ENCODE data around the gene DDIT4. TPM values are rescaled to one million over a fixed set of nuclear protein-coding genes. Genes with fewer than 3 reads are reported as not detected.

Gene DDIT4
- total RNA-seq, 4 donors from 2014 or later, result 77.4 to 247 (median 146) TPM

- no peak for TF ChIP-seq CTCF (IDR thresholded peaks at IDR 0.05)
- TF ChIP-seq POLR2AphosphoS5 (IDR thresholded peaks at IDR 0.05), result peak; percentile 38 to 66
- no peaks in the 10 kb centered on the region for H3K9me3 ChIP-seq
- DNase-seq (ENCODE audit: extremely low spot score), result no peak
- H3K27me3 ChIP-seq, result no peaks in the 10 kb centered on the region
- peak overlapping the region; percentile 31 to 70 (median 64) for H3K27ac ChIP-seq (replicated peaks in 1 of 4)
- peaks cover 21 to 55% (median 38%) of the 10 kb centered on the region in 4 donors for H3K4me1 ChIP-seq
- intact Hi-C loops (cut with DNase I), result loop anchor here (10.0 kb wide), 1 partner anchor 275 kb away; no protein-coding TSS in a partner anchor
- peaks cover 23 to 68% (median 56%) of the 10 kb centered on the region in 4 donors for H3K36me3 ChIP-seq
- 56% methylated on average over 8 of the region's 8 CpGs for WGBS
- no peak overlapping the region for H3K4me3 ChIP-seq
These were observed 44.2 kb upstream of the DDIT4 start for GRCh38 chr10:72229261-72230251.

GRCh38 chr10:72233621-72234020, 40.1 kb upstream of the DDIT4 start:
- peaks cover 38 to 76% (median 64%) of the 10 kb centered on the region in 4 donors for H3K36me3 ChIP-seq
- no peak for DNase-seq (ENCODE audit: extremely low spot score)
- H3K9me3 ChIP-seq, result no peaks in the 10 kb centered on the region
- peak overlapping the region in 1 of 4 donors; percentile 26 for H3K27ac ChIP-seq (replicated peaks in 1 of 4)
- no peak overlapping the region for H3K4me3 ChIP-seq
- peaks cover 13 to 29% (median 24%) of the 10 kb centered on the region in 4 donors for H3K4me1 ChIP-seq
- no peak for TF ChIP-seq POLR2AphosphoS5 (IDR thresholded peaks at IDR 0.05)
- no peak for TF ChIP-seq POLR2A (IDR thresholded peaks at IDR 0.05; ENCODE audit: low read depth)
- no peak for TF ChIP-seq EP300 (IDR thresholded peaks at IDR 0.05)
- TF ChIP-seq CTCF (IDR thresholded peaks at IDR 0.05), result no peak
- H3K27me3 ChIP-seq, result no peaks in the 10 kb centered on the region
- intact Hi-C loops (cut with DNase I), result no loop called here

GRCh38 chr10:72234560-72235095, 39.1 kb upstream of the DDIT4 start:
- Histone ChIP-seq H3K27ac (replicated peaks in 1 of 4) (peak overlapping the region in 1 of 4 donors; percentile 31), H3K27me3 (no peaks in the 10 kb centered on the region), H3K9me3 (no peaks in the 10 kb centered on the region), H3K36me3 (peaks cover 38 to 76% (median 63%) of the 10 kb centered on the region in 4 donors), H3K4me3 (no peak overlapping the region), H3K4me1 (peaks cover 3 to 25% (median 14%) of the 10 kb centered on the region in 4 donors)
- 67% methylated on average over 6 of the region's 6 CpGs for WGBS
- DNase-seq (ENCODE audit: extremely low spot score), result no peak
- intact Hi-C loops (cut with DNase I), result no loop called here
- TF ChIP-seq POLR2AphosphoS5 (IDR thresholded peaks at IDR 0.05), result no peak
- no peak for TF ChIP-seq POLR2A (IDR thresholded peaks at IDR 0.05; ENCODE audit: low read depth)
- TF ChIP-seq CTCF (IDR thresholded peaks at IDR 0.05), result no peak
- TF ChIP-seq EP300 (IDR thresholded peaks at IDR 0.05), result no peak

GRCh38 chr10:72235544-72236279, 38.0 kb upstream of the DDIT4 start:
- H3K36me3 ChIP-seq, result peaks cover 35 to 70% (median 62%) of the 10 kb centered on the region in 4 donors
- intact Hi-C loops (cut with DNase I), result no loop called here
- no peaks in the 10 kb centered on the region for H3K9me3 ChIP-seq
- WGBS, result 87% methylated on average over 6 of the region's 6 CpGs
- H3K4me3 ChIP-seq, result no peak overlapping the region
- H3K27me3 ChIP-seq, result no peaks in the 10 kb centered on the region
- no peak for DNase-seq (ENCODE audit: extremely low spot score)
- no peak for TF ChIP-seq POLR2A (IDR thresholded peaks at IDR 0.05; ENCODE audit: low read depth)
- peaks cover 0 to 17% (median 4%) of the 10 kb centered on the region in 4 donors for H3K4me1 ChIP-seq
- no peak overlapping the region for H3K27ac ChIP-seq (replicated peaks in 1 of 4)
